HepG2 (cell line): Measurements from ENCODE around the gene MARCHF2. TPM values are rescaled to one million over a fixed set of nuclear protein-coding genes. Genes with fewer than 3 reads are reported as not detected.

ENCODE experiments used
- MEIS2 ChIP-seq: sonication (generic); formaldehyde crosslinking; IDR thresholded peaks from 2 replicates; pipeline ENCODE4 v1.9.0; 2021; ENCODE audit warnings: mild to moderate bottlenecking, missing genetic modification reagents
- NFIB ChIP-seq: sonication (generic); formaldehyde crosslinking; IDR thresholded peaks from 2 replicates; pipeline ENCODE4 v1.9.0; 2021; ENCODE audit warnings: missing genetic modification reagents, mild to moderate bottlenecking, borderline replicate concordance
- TFE3 ChIP-seq: IDR thresholded peaks from 2 replicates; pipeline ENCODE4 v1.6.1; 2016
- ZNF580 ChIP-seq: IDR thresholded peaks from 2 replicates; pipeline ENCODE4 v1.6.1; 2016; ENCODE audit warnings: low read depth, borderline replicate concordance
- polyA plus RNA-seq, 8 experiments: library from polyadenylated mRNA; depleted of rRNA in 3 of 8; stranded (reverse) in 7 of 8; unstranded in 1 of 8; fragments of >200 nt; fragmentation: Illumina TruSeq in 4 of 8; extraction: Trizol in 4 of 8; gene quantifications; 2 replicates each; pipeline versions ENCODE4 v1.2.1 to v1.2.3, GENCODE V29; 2011 to 2016; ENCODE audit warnings: low read depth in 4 of 8, missing spikeins in 1 of 8, mixed read lengths in 1 of 8; ENCODE audit not compliant: insufficient read depth in 1 of 8
- total RNA-seq, 5 experiments: library from RNA; depleted of rRNA; stranded (reverse); fragments of >200 nt; fragmentation: Illumina TruSeq; extraction: Trizol; gene quantifications; 2 replicates each; pipeline ENCODE4 v1.2.3, GENCODE V29; 2016; ENCODE audit warnings: low read depth in 1 of 5
- TF ChIP-seq, protein P1 (sequence below): sonication (generic); formaldehyde crosslinking; IDR thresholded peaks from one replicate; pipeline ENCODE4 v1.5.1; 2020; ENCODE audit warnings: mild to moderate bottlenecking, missing genetic modification reagents; ENCODE audit errors: not compliant biosample characterization
- TF ChIP-seq, protein P2 (sequence below): IDR thresholded peaks from 2 replicates; pipeline ENCODE4 v1.6.1; 2016; ENCODE audit warnings: low read depth
- TF ChIP-seq, protein P3 (sequence below), 2 experiments: sonication (generic) in 1 of 2; formaldehyde crosslinking in 1 of 2; IDR thresholded peaks; 2 replicates each; pipeline versions ENCODE4 v1.6.1 to v1.9.0; 2014 to 2022; ENCODE audit warnings: antibody characterized with exemption in 1 of 2, borderline replicate concordance in 1 of 2, inconsistent platforms in 1 of 2, low read depth in 1 of 2, missing genetic modification reagents in 1 of 2

Gene MARCHF2
- total and polyA plus RNA-seq, 2 of the 13 experiments (the other 11 are each of a cell fraction or from before 2014, with no cell fraction given): 12.7 to 13.0 TPM

- TF ChIP-seq ZNF580 (peak; percentile 33; the same call in 1 of the 2 replicates), NFIB (CRISPR knock-in tag) (0 out of 2 replicates have a peak, but pooled peaks have one; percentile 49), TFE3 (CRISPR knock-in tag) (peak; percentile 54; the same call in 1 of the 2 replicates), MEIS2 (CRISPR knock-in tag) (peak; percentile 64; the same call in 1 of the 2 replicates)
- TF ChIP-seq, protein P1, sequence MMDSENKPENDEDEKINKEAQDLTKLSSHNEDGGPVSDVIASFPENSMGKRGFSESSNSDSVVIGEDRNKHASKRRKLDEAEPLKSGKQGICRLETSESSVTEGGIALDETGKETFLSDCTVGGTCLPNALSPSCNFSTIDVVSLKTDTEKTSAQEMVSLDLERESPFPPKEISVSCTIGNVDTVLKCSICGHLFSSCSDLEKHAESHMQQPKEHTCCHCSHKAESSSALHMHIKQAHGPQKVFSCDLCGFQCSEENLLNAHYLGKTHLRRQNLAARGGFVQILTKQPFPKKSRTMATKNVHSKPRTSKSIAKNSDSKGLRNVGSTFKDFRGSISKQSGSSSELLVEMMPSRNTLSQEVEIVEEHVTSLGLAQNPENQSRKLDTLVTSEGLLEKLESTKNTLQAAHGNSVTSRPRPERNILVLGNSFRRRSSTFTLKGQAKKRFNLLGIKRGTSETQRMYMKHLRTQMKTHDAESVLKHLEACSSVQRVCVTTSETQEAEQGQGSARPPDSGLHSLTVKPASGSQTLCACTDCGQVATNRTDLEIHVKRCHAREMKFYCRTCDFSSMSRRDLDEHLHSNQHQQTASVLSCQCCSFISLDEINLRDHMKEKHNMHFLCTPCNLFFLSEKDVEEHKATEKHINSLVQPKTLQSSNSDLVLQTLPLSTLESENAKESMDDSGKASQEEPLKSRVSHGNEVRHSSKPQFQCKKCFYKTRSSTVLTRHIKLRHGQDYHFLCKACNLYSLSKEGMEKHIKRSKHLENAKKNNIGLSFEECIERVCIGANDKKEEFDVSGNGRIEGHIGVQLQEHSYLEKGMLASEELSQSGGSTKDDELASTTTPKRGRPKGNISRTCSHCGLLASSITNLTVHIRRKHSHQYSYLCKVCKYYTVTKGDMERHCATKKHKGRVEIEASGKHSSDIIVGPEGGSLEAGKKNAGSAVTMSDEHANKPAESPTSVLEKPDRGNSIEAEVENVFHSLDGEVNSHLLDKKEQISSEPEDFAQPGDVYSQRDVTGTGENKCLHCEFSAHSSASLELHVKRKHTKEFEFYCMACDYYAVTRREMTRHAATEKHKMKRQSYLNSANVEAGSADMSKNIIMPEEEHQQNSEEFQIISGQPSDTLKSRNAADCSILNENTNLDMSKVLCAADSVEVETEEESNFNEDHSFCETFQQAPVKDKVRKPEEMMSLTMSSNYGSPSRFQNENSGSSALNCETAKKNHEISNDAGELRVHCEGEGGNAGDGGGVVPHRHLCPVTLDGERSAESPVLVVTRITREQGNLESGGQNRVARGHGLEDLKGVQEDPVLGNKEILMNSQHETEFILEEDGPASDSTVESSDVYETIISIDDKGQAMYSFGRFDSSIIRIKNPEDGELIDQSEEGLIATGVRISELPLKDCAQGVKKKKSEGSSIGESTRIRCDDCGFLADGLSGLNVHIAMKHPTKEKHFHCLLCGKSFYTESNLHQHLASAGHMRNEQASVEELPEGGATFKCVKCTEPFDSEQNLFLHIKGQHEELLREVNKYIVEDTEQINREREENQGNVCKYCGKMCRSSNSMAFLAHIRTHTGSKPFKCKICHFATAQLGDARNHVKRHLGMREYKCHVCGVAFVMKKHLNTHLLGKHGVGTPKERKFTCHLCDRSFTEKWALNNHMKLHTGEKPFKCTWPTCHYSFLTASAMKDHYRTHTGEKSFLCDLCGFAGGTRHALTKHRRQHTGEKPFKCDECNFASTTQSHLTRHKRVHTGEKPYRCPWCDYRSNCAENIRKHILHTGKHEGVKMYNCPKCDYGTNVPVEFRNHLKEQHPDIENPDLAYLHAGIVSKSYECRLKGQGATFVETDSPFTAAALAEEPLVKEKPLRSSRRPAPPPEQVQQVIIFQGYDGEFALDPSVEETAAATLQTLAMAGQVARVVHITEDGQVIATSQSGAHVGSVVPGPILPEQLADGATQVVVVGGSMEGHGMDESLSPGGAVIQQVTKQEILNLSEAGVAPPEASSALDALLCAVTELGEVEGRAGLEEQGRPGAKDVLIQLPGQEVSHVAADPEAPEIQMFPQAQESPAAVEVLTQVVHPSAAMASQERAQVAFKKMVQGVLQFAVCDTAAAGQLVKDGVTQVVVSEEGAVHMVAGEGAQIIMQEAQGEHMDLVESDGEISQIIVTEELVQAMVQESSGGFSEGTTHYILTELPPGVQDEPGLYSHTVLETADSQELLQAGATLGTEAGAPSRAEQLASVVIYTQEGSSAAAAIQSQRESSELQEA (CRISPR knock-in tag): no peak
- TF ChIP-seq, protein P2, sequence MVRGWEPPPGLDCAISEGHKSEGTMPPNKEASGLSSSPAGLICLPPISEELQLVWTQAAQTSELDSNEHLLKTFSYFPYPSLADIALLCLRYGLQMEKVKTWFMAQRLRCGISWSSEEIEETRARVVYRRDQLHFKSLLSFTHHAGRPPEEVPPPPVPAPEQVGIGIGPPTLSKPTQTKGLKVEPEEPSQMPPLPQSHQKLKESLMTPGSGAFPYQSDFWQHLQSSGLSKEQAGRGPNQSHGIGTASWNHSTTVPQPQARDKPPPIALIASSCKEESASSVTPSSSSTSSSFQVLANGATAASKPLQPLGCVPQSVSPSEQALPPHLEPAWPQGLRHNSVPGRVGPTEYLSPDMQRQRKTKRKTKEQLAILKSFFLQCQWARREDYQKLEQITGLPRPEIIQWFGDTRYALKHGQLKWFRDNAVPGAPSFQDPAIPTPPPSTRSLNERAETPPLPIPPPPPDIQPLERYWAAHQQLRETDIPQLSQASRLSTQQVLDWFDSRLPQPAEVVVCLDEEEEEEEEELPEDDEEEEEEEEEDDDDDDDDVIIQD (CRISPR knock-in tag): 0 out of 2 replicates have a peak, but pooled peaks have one; percentile 19
- TF ChIP-seq, protein P3, sequence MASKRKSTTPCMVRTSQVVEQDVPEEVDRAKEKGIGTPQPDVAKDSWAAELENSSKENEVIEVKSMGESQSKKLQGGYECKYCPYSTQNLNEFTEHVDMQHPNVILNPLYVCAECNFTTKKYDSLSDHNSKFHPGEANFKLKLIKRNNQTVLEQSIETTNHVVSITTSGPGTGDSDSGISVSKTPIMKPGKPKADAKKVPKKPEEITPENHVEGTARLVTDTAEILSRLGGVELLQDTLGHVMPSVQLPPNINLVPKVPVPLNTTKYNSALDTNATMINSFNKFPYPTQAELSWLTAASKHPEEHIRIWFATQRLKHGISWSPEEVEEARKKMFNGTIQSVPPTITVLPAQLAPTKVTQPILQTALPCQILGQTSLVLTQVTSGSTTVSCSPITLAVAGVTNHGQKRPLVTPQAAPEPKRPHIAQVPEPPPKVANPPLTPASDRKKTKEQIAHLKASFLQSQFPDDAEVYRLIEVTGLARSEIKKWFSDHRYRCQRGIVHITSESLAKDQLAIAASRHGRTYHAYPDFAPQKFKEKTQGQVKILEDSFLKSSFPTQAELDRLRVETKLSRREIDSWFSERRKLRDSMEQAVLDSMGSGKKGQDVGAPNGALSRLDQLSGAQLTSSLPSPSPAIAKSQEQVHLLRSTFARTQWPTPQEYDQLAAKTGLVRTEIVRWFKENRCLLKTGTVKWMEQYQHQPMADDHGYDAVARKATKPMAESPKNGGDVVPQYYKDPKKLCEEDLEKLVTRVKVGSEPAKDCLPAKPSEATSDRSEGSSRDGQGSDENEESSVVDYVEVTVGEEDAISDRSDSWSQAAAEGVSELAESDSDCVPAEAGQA (IDR thresholded peaks at IDR 0.05; ENCODE audit: low read depth): peak; percentile 79; the same call in 1 of the 2 replicates
- TF ChIP-seq, protein P3 (CRISPR knock-in tag; IDR thresholded peaks at IDR 0.05; ENCODE audit: borderline replicate concordance): peak; percentile 76; the same call in 1 of the 2 replicates
Observed at GRCh38 chr19:8444677-8445487, 31.8 kb downstream of the MARCHF2 start, which contains the start of gene HNRNPM (continued).
